Mesenchymal stem cell (in vitro differentiated cells and primary cell): ENCODE data around the gene TTC38.

ENCODE experiments used
- DNase-seq: peaks from one replicate; pipeline ENCODE4 v3.0.0-alpha.2; 2013
- H2AFZ ChIP-seq: one replicate; pipeline ENCODE4 v1.6.1; 2013; ENCODE audit warnings: low read depth, mild to moderate bottlenecking, control low read depth, inconsistent platforms, low read length, moderate library complexity
- H2AK5ac ChIP-seq: 2 replicates; pipeline ENCODE4 v1.6.1; 2013; ENCODE audit warnings: low read length, moderate library complexity, mild to moderate bottlenecking, inconsistent platforms; ENCODE audit not compliant: severe bottlenecking
- H2BK120ac ChIP-seq: one replicate; pipeline ENCODE4 v1.6.1; 2013; ENCODE audit warnings: low read depth, mild to moderate bottlenecking, inconsistent platforms, low read length, moderate library complexity
- H2BK12ac ChIP-seq, 2 experiments: one replicate each; pipeline ENCODE4 v1.6.1; 2013; ENCODE audit warnings: inconsistent platforms in 2 of 2, low read length in 2 of 2, mild to moderate bottlenecking in 2 of 2, moderate library complexity in 2 of 2, control low read depth in 1 of 2
- H2BK15ac ChIP-seq: one replicate; pipeline ENCODE4 v1.6.1; 2013; ENCODE audit warnings: mild to moderate bottlenecking, low read depth, inconsistent platforms; ENCODE audit not compliant: poor library complexity, severe bottlenecking
- H2BK5ac ChIP-seq: 2 replicates; pipeline ENCODE4 v1.6.1; 2013; ENCODE audit warnings: low read depth, mild to moderate bottlenecking, low read length, control low read depth, inconsistent platforms; ENCODE audit not compliant: poor library complexity, severe bottlenecking
- H3K14ac ChIP-seq, 2 experiments: one replicate each; pipeline ENCODE4 v1.6.1; 2013; ENCODE audit warnings: inconsistent platforms in 2 of 2, low read length in 2 of 2, control low read depth in 1 of 2, mild to moderate bottlenecking in 1 of 2, moderate library complexity in 1 of 2
- H3K18ac ChIP-seq, 2 experiments: one replicate each; pipeline ENCODE4 v1.6.1; 2013; ENCODE audit warnings: inconsistent platforms in 2 of 2, low read length in 2 of 2, control low read depth in 1 of 2, low read depth in 1 of 2, mild to moderate bottlenecking in 1 of 2
- H3K23ac ChIP-seq, 2 experiments: one replicate each; pipeline ENCODE4 v1.6.1; 2013; ENCODE audit warnings: inconsistent platforms in 2 of 2, low read length in 2 of 2, mild to moderate bottlenecking in 2 of 2, moderate library complexity in 2 of 2, control low read depth in 1 of 2
- H3K27ac ChIP-seq: 2 replicates; pipeline ENCODE4 v1.5.1; 2013; ENCODE audit warnings: mild to moderate bottlenecking, moderate library complexity, low read length, control low read depth, inconsistent platforms; ENCODE audit not compliant: poor library complexity, severe bottlenecking
- H3K27me3 ChIP-seq, 2 experiments: 2 replicates each; pipeline versions ENCODE4 v1.6.1 to v1.7.0; 2013; ENCODE audit warnings: low read length in 2 of 2, mild to moderate bottlenecking in 2 of 2, moderate library complexity in 2 of 2, control low read depth in 1 of 2, inconsistent platforms in 1 of 2; ENCODE audit not compliant: control insufficient read depth in 1 of 2, insufficient read depth in 1 of 2
- H3K36me3 ChIP-seq, 2 experiments: 2 replicates each; pipeline versions ENCODE4 v1.6.1 to v1.7.0; 2013; ENCODE audit warnings: low read length in 2 of 2, control low read depth in 1 of 2, inconsistent platforms in 1 of 2, low read depth in 1 of 2, mild to moderate bottlenecking in 1 of 2; ENCODE audit not compliant: insufficient read depth in 2 of 2, control insufficient read depth in 1 of 2
- H3K4ac ChIP-seq, 2 experiments: one replicate each; pipeline ENCODE4 v1.6.1; 2013; ENCODE audit warnings: inconsistent platforms in 2 of 2, low read length in 2 of 2, mild to moderate bottlenecking in 2 of 2, moderate library complexity in 2 of 2, control low read depth in 1 of 2, low read depth in 1 of 2
- H3K4me1 ChIP-seq: 2 replicates; pipeline ENCODE4 v1.6.1; 2013; ENCODE audit warnings: low read depth, low read length, control low read depth; ENCODE audit not compliant: control insufficient read depth, insufficient read depth
- H3K4me2 ChIP-seq: 2 replicates; pipeline ENCODE4 v1.6.1; 2013; ENCODE audit warnings: low read length, mild to moderate bottlenecking, inconsistent platforms; ENCODE audit not compliant: poor library complexity, severe bottlenecking
- H3K4me3 ChIP-seq, 2 experiments: 2 replicates each; pipeline versions ENCODE4 v1.5.1 to v1.7.0; 2013; ENCODE audit warnings: low read length in 2 of 2, mild to moderate bottlenecking in 2 of 2, control low read depth in 1 of 2, low read depth in 1 of 2; ENCODE audit not compliant: insufficient read depth in 1 of 2
- H3K79me1 ChIP-seq: replicated peaks from 2 replicates; pipeline ENCODE4 v1.6.1; 2013; ENCODE audit warnings: mild to moderate bottlenecking, control low read depth, low read length, inconsistent platforms; ENCODE audit not compliant: poor library complexity, severe bottlenecking
- H3K9ac ChIP-seq: 2 replicates; pipeline ENCODE4 v1.7.0; 2013; ENCODE audit warnings: mild to moderate bottlenecking, low read length, moderate library complexity
- H3K9me3 ChIP-seq: 2 replicates; pipeline ENCODE4 v1.7.0; 2013; ENCODE audit warnings: mild to moderate bottlenecking, low read length; ENCODE audit not compliant: control insufficient read depth
- H4K8ac ChIP-seq: one replicate; pipeline ENCODE4 v1.6.1; 2013; ENCODE audit warnings: inconsistent platforms, mild to moderate bottlenecking, low read length, moderate library complexity
- H4K91ac ChIP-seq: one replicate; pipeline ENCODE4 v1.6.1; 2013; ENCODE audit warnings: mild to moderate bottlenecking, low read length, inconsistent platforms
- WGBS: methylation state at CpG from one replicate; pipeline ENCODE4 v1.1.7; 2013; ENCODE audit warnings: mixed read lengths; 5-methylcytosine and 5-hydroxymethylcytosine counted together

Gene TTC38

GRCh38 chr22:46250783-46251125 lies 17.1 kb upstream of the TTC38 start:
- no peak overlapping the region for H2BK120ac ChIP-seq
- peak overlapping the region; percentile 97 for H3K4me2 ChIP-seq
- H2AK5ac ChIP-seq, result no peak overlapping the region
- H3K4me1 ChIP-seq, result peaks cover 20% of the 10 kb centered on the region
- no peaks in the 10 kb centered on the region for H3K27me3 ChIP-seq
- peak overlapping the region in 1 of 2 experiments; percentile 96 for H3K14ac ChIP-seq
- H3K18ac ChIP-seq, result peak overlapping the region; percentile 93 to 99
- H3K9ac ChIP-seq, result peak overlapping the region; percentile 91
- WGBS, result 39% methylated on average over 25 of the region's 25 CpGs
- no peak overlapping the region for H2BK15ac ChIP-seq
- peaks cover 10 to 20% of the 10 kb centered on the region in 2 experiments for H3K36me3 ChIP-seq
- peak overlapping the region; percentile 84 to 94 for H3K4ac ChIP-seq
- H3K4me3 ChIP-seq, result peak overlapping the region; percentile 88 to 94
- peak overlapping the region; percentile 93 for H2AFZ ChIP-seq
- no peak overlapping the region for H3K27ac ChIP-seq
- no peak overlapping the region for H3K23ac ChIP-seq
- DNase-seq, result no peak
- peak overlapping the region; percentile 82 for H4K91ac ChIP-seq
- H3K9me3 ChIP-seq, result no peaks in the 10 kb centered on the region
- peaks cover 41% of the 10 kb centered on the region for H3K79me1 ChIP-seq
- H4K8ac ChIP-seq, result peak overlapping the region; percentile 96
- no peak overlapping the region for H2BK5ac ChIP-seq
- no peak overlapping the region for H2BK12ac ChIP-seq

- no peak for DNase-seq
- no peak overlapping the region for H4K91ac ChIP-seq
Measured at GRCh38 chr22:46251266-46251665, 16.5 kb upstream of the TTC38 start.

GRCh38 chr22:46251816-46252380 lies 15.9 kb upstream of the TTC38 start:
- Histone ChIP-seq H3K4ac (no peak overlapping the region), H3K4me2 (no peak overlapping the region), H2BK120ac (no peak overlapping the region), H3K23ac (no peak overlapping the region), H2BK5ac (no peak overlapping the region), H3K27me3 (no peaks in the 10 kb centered on the region), H2BK12ac (no peak overlapping the region), H3K18ac (no peak overlapping the region), H4K91ac (no peak overlapping the region), H2AK5ac (no peak overlapping the region), H2AFZ (no peak overlapping the region), H3K4me3 (peak overlapping the region in 1 of 2 experiments; percentile 94), H3K9ac (no peak overlapping the region), H3K79me1 (peaks cover 31% of the 10 kb centered on the region), H3K9me3 (no peaks in the 10 kb centered on the region), H3K4me1 (peaks cover 20% of the 10 kb centered on the region), H3K36me3 (peaks cover 1 to 11% of the 10 kb centered on the region in 2 experiments), H2BK15ac (no peak overlapping the region), H4K8ac (no peak overlapping the region), H3K27ac (no peak overlapping the region), H3K14ac (no peak overlapping the region)
- WGBS, result over 99% methylated on average over 6 of the region's 9 CpGs
- DNase-seq, result no peak

More at GRCh38 chr22:46251266-46251665, 16.5 kb upstream of the TTC38 start:
- Histone ChIP-seq H3K36me3 (peaks cover 8 to 17% of the 10 kb centered on the region in 2 experiments), H2BK120ac (no peak overlapping the region), H3K79me1 (peaks cover 37% of the 10 kb centered on the region), H2AFZ (no peak overlapping the region), H3K9ac (peak overlapping the region; percentile 91), H3K4ac (peak overlapping the region in 1 of 2 experiments; percentile 94), H3K18ac (peak overlapping the region in 1 of 2 experiments; percentile 42), H3K4me3 (peak overlapping the region; percentile 88 to 94), H4K8ac (no peak overlapping the region), H3K27me3 (no peaks in the 10 kb centered on the region), H2BK12ac (no peak overlapping the region), H2AK5ac (no peak overlapping the region), H3K4me1 (peaks cover 20% of the 10 kb centered on the region), H3K4me2 (peak overlapping the region; percentile 4), H3K27ac (no peak overlapping the region), H3K9me3 (no peaks in the 10 kb centered on the region), H2BK5ac (no peak overlapping the region), H2BK15ac (no peak overlapping the region), H3K14ac (no peak overlapping the region), H3K23ac (peak overlapping the region in 1 of 2 experiments; percentile 37)
- WGBS, result 95% methylated on average over 7 of the region's 7 CpGs

GRCh38 chr22:46256358-46256958 lies 11.3 kb upstream of the TTC38 start:
- Histone ChIP-seq H3K18ac (no peak overlapping the region), H3K27me3 (peaks cover 23 to 30% of the 10 kb centered on the region in 2 experiments), H3K36me3 (no peaks in the 10 kb centered on the region), H3K9ac (no peak overlapping the region), H2BK15ac (no peak overlapping the region), H4K91ac (no peak overlapping the region), H2AFZ (no peak overlapping the region), H3K4me1 (no peaks in the 10 kb centered on the region), H3K9me3 (peaks cover 11% of the 10 kb centered on the region), H3K27ac (no peak overlapping the region), H4K8ac (no peak overlapping the region), H3K4me2 (no peak overlapping the region), H3K23ac (no peak overlapping the region), H2BK120ac (no peak overlapping the region), H3K79me1 (no peaks in the 10 kb centered on the region), H2BK5ac (no peak overlapping the region), H2BK12ac (no peak overlapping the region), H3K14ac (no peak overlapping the region), H2AK5ac (no peak overlapping the region), H3K4me3 (no peak overlapping the region), H3K4ac (no peak overlapping the region)
- peak; percentile 29 for DNase-seq
- 83% methylated on average over 8 of the region's 8 CpGs for WGBS
